BE2C (cell line): ENCODE results near the gene TRABD2A.

Experiments used
- DNase-seq: peaks from one replicate; pipeline ENCODE4 v3.0.0-alpha.2; 2020
- H3K27me3 ChIP-seq: fragments of 250-450 bp; sonication (Bioruptor Pico); 2 replicates; pipeline ENCODE4 v1.5.1; 2020; ENCODE audit warnings: mild to moderate bottlenecking
- H3K36me3 ChIP-seq: fragments of 250-450 bp; sonication (Bioruptor Pico); 2 replicates; pipeline ENCODE4 v1.5.1; 2020; ENCODE audit warnings: mild to moderate bottlenecking
- H3K4me1 ChIP-seq: fragments of 250-450 bp; sonication (Bioruptor Pico); 2 replicates; pipeline ENCODE4 v1.5.1; 2020
- H3K4me3 ChIP-seq: 2 replicates; pipeline ENCODE4 v1.5.1; 2011; ENCODE audit warnings: low read depth, low read length
- H3K9me3 ChIP-seq: fragments of 250-450 bp; sonication (Bioruptor Pico); 2 replicates; pipeline ENCODE4 v1.5.1; 2020
- TF ChIP-seq, protein P1 (sequence below): IDR thresholded peaks from 2 replicates; pipeline ENCODE4 v1.5.1; 2012; ENCODE audit warnings: mild to moderate bottlenecking, low read depth, low read length

TRABD2A gene

DNA sequence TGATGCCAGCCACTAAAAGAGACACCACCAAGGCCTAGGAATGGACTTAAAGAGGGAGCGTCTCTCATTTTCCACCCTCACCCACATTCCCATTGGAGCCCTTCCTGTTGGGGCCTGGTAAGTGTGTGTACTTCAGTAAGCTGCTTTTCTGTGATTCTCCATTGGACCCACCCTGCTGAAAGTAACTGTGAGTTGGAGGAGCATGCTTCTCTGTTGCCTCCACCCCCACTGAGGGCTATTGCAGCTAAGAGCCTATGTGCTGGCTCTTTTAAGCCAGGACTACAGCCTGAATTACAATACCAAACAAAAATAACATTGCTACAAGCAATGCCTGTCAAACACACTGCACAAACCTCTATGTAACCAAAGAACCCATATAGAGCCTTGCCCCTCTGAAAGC, 81.1 kb downstream of the TRABD2A start:
- Histone ChIP-seq H3K9me3 (no peaks in the 10 kb centered on the region), H3K4me3 (no peak overlapping the region), H3K36me3 (no peaks in the 10 kb centered on the region), H3K4me1 (no peaks in the 10 kb centered on the region), H3K27me3 (no peaks in the 10 kb centered on the region)
- no peak for DNase-seq
- TF ChIP-seq, protein P1, sequence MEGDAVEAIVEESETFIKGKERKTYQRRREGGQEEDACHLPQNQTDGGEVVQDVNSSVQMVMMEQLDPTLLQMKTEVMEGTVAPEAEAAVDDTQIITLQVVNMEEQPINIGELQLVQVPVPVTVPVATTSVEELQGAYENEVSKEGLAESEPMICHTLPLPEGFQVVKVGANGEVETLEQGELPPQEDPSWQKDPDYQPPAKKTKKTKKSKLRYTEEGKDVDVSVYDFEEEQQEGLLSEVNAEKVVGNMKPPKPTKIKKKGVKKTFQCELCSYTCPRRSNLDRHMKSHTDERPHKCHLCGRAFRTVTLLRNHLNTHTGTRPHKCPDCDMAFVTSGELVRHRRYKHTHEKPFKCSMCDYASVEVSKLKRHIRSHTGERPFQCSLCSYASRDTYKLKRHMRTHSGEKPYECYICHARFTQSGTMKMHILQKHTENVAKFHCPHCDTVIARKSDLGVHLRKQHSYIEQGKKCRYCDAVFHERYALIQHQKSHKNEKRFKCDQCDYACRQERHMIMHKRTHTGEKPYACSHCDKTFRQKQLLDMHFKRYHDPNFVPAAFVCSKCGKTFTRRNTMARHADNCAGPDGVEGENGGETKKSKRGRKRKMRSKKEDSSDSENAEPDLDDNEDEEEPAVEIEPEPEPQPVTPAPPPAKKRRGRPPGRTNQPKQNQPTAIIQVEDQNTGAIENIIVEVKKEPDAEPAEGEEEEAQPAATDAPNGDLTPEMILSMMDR, result no peak

DNA sequence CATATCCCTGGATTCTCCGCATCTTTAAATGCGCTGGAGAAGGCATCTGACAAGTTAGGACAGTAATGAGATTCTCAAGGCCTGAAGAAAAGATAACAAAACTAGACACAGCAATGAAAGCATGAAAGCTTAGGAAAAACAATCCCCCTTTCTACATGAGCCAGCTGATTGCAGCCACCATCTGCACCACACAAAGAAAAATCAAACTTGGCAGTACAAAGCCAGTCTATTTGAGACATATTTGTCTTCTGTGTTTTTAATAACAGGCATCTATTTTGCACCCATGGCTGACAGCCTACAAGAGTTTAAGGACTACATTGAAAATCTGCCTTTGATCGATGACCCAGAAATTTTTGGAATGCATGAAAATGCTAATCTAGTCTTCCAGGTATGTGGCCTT, 83.6 kb downstream of the TRABD2A start:
- Histone ChIP-seq H3K27me3 (no peaks in the 10 kb centered on the region), H3K36me3 (no peaks in the 10 kb centered on the region), H3K9me3 (no peaks in the 10 kb centered on the region), H3K4me1 (no peaks in the 10 kb centered on the region), H3K4me3 (no peak overlapping the region)
- no peak for DNase-seq
- TF ChIP-seq, protein P1, result no peak

DNA sequence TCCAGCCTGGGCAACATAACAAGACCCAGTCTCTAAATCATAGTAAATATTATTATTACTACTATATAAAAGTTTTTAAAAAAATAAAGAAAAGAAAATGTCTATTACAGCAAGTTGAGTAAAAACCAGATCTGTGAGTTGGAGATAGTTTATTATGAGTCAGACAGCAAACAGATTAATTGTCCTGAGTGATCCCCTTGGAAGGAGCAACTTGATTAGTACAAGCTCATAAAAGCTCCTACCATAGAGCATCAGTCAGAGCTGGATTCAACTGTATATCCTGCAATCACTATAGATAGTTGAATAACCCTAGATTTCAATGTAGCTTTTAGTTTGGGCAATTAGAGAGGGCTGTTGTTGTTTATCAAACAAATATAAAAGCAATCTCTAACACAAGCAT, 84.1 kb downstream of the TRABD2A start:
- Histone ChIP-seq H3K36me3 (no peaks in the 10 kb centered on the region), H3K4me3 (no peak overlapping the region), H3K9me3 (no peaks in the 10 kb centered on the region), H3K27me3 (no peaks in the 10 kb centered on the region), H3K4me1 (no peaks in the 10 kb centered on the region)
- TF ChIP-seq, protein P1, result no peak
- DNase-seq, result no peak

DNA sequence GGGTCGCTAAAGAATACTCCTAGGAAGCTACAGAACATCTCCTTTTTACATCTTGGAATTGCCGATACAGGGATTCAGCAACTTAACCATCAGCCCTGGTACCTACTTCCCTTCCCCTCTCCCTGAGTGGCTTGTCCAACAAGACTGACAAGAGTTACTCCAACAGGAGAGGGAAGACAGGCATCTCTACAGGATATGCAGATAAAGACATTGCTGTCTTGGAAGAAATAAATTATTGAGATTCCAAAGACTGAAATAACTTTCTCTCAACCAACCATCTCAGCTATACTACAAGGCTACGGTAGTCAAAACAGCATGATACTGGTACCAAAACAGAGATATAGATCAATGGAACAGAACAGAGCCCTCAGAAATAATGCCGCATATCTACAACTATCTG, 87.2 kb downstream of the TRABD2A start:
- no peak for DNase-seq
- Histone ChIP-seq H3K9me3 (no peaks in the 10 kb centered on the region), H3K4me3 (no peak overlapping the region), H3K4me1 (no peaks in the 10 kb centered on the region), H3K27me3 (no peaks in the 10 kb centered on the region), H3K36me3 (no peaks in the 10 kb centered on the region)
- TF ChIP-seq, protein P1, result no peak

DNA sequence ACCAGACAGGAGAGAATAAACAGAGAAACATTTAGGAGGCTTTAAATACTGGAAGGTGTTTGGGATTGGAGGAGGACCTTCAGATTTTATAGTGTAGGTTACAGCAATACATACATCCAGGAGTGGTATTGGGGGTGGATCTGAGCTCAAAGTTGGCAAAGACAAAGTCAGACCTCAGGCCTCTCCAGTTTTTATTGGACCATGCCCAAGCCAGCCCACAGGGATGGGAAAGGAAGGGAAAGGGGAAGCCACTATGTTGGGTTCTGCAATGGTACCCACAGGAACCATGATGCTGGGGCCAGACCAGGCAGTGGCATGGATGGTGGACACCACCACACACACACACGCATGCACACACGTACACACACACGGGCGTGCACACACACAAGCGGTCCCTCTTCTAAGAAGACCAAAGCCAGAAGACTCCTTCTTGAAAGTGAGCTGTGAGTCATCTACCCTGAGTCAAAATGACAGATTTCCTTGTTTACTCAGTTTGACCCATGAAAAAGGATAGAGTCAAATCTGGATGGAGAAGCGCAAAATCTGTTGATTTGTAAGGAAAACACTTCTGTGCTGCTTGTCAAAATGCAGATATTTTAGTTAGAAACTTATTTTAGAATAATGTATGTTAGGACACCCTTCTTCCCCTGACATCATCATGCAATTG, 87.9 kb downstream of the TRABD2A start:
- Histone ChIP-seq H3K4me3 (no peak overlapping the region), H3K36me3 (no peaks in the 10 kb centered on the region), H3K4me1 (no peaks in the 10 kb centered on the region), H3K27me3 (no peaks in the 10 kb centered on the region), H3K9me3 (no peaks in the 10 kb centered on the region)
- TF ChIP-seq, protein P1, result no peak
- no peak for DNase-seq

DNA sequence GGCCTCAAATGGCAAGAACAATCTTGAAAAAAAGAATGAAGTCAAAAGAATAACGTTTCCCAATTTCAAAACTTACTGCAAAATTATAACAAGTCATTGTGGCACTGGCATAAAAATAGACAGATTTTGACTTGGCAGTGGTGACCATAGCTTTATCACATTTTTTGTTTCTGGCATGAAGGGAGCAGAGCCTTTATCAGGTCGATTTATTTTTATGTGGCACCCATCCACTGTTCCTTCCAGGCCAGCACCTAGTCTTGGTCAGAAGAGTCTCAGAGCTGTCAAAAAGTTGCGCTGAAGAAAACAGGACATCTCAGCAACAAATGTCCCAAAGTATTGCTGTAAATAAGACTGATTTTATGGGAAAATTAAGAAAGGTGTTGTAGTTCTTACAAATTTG, 92.4 kb downstream of the TRABD2A start:
- Histone ChIP-seq H3K9me3 (no peaks in the 10 kb centered on the region), H3K27me3 (no peaks in the 10 kb centered on the region), H3K4me1 (no peaks in the 10 kb centered on the region), H3K36me3 (no peaks in the 10 kb centered on the region), H3K4me3 (no peak overlapping the region)
- TF ChIP-seq, protein P1, result no peak
- DNase-seq, result no peak
